Sigmoid colon (tissue), 7 donors: ENCODE results near the gene KYNU. TPM values are rescaled to one million over a fixed set of nuclear protein-coding genes. Genes with fewer than 3 reads are reported as not detected.

Experiments used
- DNase-seq: peaks from one replicate; pipeline ENCODE4 v3.0.0-alpha.2; 2019
- H3K27ac ChIP-seq, 4 donors: fragments of 200-600 bp; sonication (generic); one replicate each; pipeline ENCODE4 v1.5.1; 2016 to 2019; ENCODE audit warnings: mild to moderate bottlenecking in 1 of 4
- H3K27me3 ChIP-seq, 3 donors: fragments of 200-600 bp; sonication (generic); one replicate each; pipeline ENCODE4 v1.5.1; 2019; ENCODE audit warnings: mild to moderate bottlenecking in 1 of 3
- H3K36me3 ChIP-seq, 4 donors: fragments of 200-600 bp; sonication (generic); one replicate each; pipeline ENCODE4 v1.5.1; 2016 to 2019
- H3K4me1 ChIP-seq, 4 donors: fragments of 200-600 bp; sonication (generic); one replicate each; pipeline ENCODE4 v1.5.1; 2017 to 2019
- H3K4me3 ChIP-seq, 4 donors: fragments of 200-600 bp; sonication (generic); one replicate each; pipeline ENCODE4 v1.5.1; 2017 to 2019; ENCODE audit warnings: mild to moderate bottlenecking in 2 of 4, moderate library complexity in 1 of 4
- H3K9me3 ChIP-seq, 4 donors: fragments of 200-600 bp in 3 of 4; sonication (generic) in 3 of 4; one replicate each; pipeline versions ENCODE4 v1.5.1 to v1.6.1; 2013 to 2019
- CTCF ChIP-seq, 4 experiments: fragments of 450-650 bp in 3 of 4; fragments of 200-600 bp in 1 of 4; IDR thresholded peaks; one replicate each; pipeline ENCODE4 v1.5.1; 2016 to 2019; ENCODE audit warnings: antibody characterized with exemption in 4 of 4, mild to moderate bottlenecking in 3 of 4, moderate library complexity in 2 of 4
- EP300 ChIP-seq, 4 donors: sonication (generic); formaldehyde crosslinking; IDR thresholded peaks; one replicate each; pipeline ENCODE4 v1.6.1; 2017; ENCODE audit warnings: antibody characterized with exemption in 4 of 4
- POLR2A ChIP-seq, 2 donors: fragments of 450-650 bp; IDR thresholded peaks; one replicate each; pipeline ENCODE4 v1.6.1; 2016; ENCODE audit warnings: antibody characterized with exemption in 2 of 2, mild to moderate bottlenecking in 2 of 2, moderate library complexity in 2 of 2
- POLR2AphosphoS5 ChIP-seq, 4 donors: sonication (generic); formaldehyde crosslinking; IDR thresholded peaks; one replicate each; pipeline ENCODE4 v1.6.1; 2017; ENCODE audit warnings: antibody characterized with exemption in 4 of 4
- WGBS, 2 donors: extraction: QIAGEN DNeasy Blood & Tissue Kit; methylation state at CpG; one replicate each; pipeline ENCODE4 v1.1.7; 2013; 5-methylcytosine and 5-hydroxymethylcytosine counted together
- intact Hi-C: fragments of 100-400 bp; cut with DNase I; formaldehyde crosslinking; loops from one replicate; pipeline ENCODE4 v1.15.1; 2023
- polyA plus RNA-seq, 3 donors: library from polyadenylated mRNA; stranded (reverse); fragments of 200-250 nt; gene quantifications; one replicate each; pipeline ENCODE4 v1.2.3, GENCODE V29; 2013
- total RNA-seq, 4 donors: library from RNA; depleted of rRNA; stranded (reverse); fragments of >200 nt; gene quantifications; one replicate each; pipeline ENCODE4 v1.1.0, GENCODE V29; 2016
- donor health status: healthy with polysubstance abuse.
- donor health status: Bipolar disorder and iron deficiency.
- donor health status: healthy.

The KYNU gene
- total and polyA plus RNA-seq, 7 donors, result 1.1 to 4.6 (median 2.2) TPM

- Histone ChIP-seq H3K4me3 (no peak overlapping the region), H3K27ac (no peak overlapping the region), H3K4me1 (no peaks in the 10 kb centered on the region), H3K27me3 (no peaks in the 10 kb centered on the region), H3K36me3 (no peaks in the 10 kb centered on the region), H3K9me3 (no peaks in the 10 kb centered on the region)
- no peak for DNase-seq
- TF ChIP-seq CTCF (IDR thresholded peaks at IDR 0.05) (no peak), POLR2AphosphoS5 (IDR thresholded peaks at IDR 0.05) (no peak), POLR2A (IDR thresholded peaks at IDR 0.05) (no peak), EP300 (IDR thresholded peaks at IDR 0.05) (no peak)
- intact Hi-C loops, result no loop called here
Measured at GRCh38 chr2:142966284-142966683, 88.8 kb downstream of the KYNU start.

DNA sequence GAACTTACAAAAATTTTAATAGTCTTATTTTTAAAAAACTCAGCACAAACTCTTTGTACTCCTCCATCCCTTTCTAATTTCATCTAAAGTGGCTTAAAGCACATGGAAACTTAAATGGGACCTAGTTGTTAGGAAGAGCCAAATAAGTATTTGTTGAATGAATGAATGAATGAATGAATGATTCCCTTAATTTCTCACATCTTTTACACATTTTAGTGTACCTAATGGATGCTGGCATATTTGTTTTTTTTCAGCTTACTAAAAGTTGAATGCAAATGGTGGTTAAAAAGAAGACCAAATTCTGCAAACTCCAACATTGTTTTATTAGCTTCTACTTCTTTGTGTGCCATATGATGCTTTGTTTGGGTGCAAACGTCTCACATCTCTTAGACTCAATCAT, 89.6 kb downstream of the KYNU start:
- no peak overlapping the region for H3K4me3 ChIP-seq
- DNase-seq, result no peak
- TF ChIP-seq CTCF (IDR thresholded peaks at IDR 0.05), result no peak
- no peak for TF ChIP-seq POLR2AphosphoS5 (IDR thresholded peaks at IDR 0.05)
- no peak for TF ChIP-seq EP300 (IDR thresholded peaks at IDR 0.05)
- no peak for TF ChIP-seq POLR2A (IDR thresholded peaks at IDR 0.05)
- no peak overlapping the region for H3K27ac ChIP-seq
- intact Hi-C loops, result no loop called here
- H3K27me3 ChIP-seq, result no peaks in the 10 kb centered on the region
- H3K36me3 ChIP-seq, result no peaks in the 10 kb centered on the region
- no peaks in the 10 kb centered on the region for H3K4me1 ChIP-seq
- 26 to 65% methylated on average over 1 of the region's 1 CpG for WGBS, 2 donors
- no peaks in the 10 kb centered on the region for H3K9me3 ChIP-seq

DNA sequence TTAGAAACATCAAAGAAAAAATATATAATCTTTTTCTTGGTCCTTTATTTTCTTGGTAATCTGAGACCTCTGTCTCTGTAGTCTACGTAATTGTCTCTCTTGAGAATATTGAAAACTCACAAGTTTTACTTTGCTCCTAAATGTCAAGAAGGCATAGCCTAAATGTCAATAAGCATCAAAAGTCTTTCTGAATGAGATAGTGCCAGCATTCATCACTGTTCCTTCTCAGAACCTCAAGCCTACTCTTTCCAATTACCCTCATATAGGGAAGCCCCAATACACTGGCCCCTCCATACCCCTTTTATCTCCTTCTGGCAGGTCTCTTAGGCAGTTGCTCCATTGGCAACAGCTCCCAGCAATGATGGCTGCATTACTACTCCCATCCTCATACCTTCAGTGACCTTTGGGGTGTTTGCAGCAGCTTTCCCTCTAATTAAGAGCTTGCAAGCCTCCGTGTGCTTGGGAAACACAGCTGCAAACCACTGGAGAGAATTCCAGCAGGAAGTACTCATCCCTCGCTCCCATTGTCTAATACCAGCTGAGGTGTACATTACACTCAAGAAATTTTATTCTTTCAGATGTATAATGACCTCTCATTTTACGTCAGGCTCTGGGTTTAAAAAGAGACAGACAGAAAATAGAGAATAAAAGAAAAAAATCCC, 95.8 kb downstream of the KYNU start:
- TF ChIP-seq CTCF (IDR thresholded peaks at IDR 0.05) (no peak), POLR2AphosphoS5 (IDR thresholded peaks at IDR 0.05) (no peak), POLR2A (IDR thresholded peaks at IDR 0.05) (no peak), EP300 (IDR thresholded peaks at IDR 0.05) (no peak)

DNA sequence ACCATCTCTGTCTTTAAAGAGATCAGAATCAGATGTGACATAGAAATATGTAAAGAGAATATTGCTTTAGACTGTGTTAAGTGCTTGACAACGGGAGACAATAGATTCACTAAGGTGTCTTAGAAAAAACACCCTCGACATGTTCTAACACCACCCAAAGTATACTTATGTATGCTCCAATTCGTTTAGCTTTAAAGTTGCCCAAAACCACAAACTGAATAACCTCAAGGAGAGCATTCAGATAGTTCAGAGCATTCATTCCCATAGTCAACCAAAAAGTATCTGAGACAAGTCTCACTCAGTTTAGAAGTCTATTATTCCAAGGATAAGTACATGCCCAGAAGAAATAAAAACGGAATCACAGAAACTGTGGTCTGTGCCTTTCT, 96.4 kb downstream of the KYNU start:
- Histone ChIP-seq H3K9me3 (no peaks in the 10 kb centered on the region), H3K27ac (no peak overlapping the region), H3K27me3 (no peaks in the 10 kb centered on the region), H3K4me3 (no peak overlapping the region), H3K4me1 (no peaks in the 10 kb centered on the region), H3K36me3 (no peaks in the 10 kb centered on the region)
- no peak for DNase-seq
- 41 to 43% methylated on average over 4 of the region's 4 CpGs for WGBS, 2 donors
- intact Hi-C loops, result no loop called here
- TF ChIP-seq EP300 (IDR thresholded peaks at IDR 0.05) (no peak), POLR2A (IDR thresholded peaks at IDR 0.05) (no peak), CTCF (IDR thresholded peaks at IDR 0.05) (no peak), POLR2AphosphoS5 (IDR thresholded peaks at IDR 0.05) (no peak)

More for the DNA sequence above, 95.8 kb downstream of the KYNU start:
- intact Hi-C loops, result no loop called here
- Histone ChIP-seq H3K27me3 (no peaks in the 10 kb centered on the region), H3K9me3 (no peaks in the 10 kb centered on the region), H3K4me1 (no peaks in the 10 kb centered on the region), H3K36me3 (no peaks in the 10 kb centered on the region), H3K27ac (no peak overlapping the region), H3K4me3 (no peak overlapping the region)
- 85% methylated on average over 4 of the region's 4 CpGs for WGBS, 2 donors
- DNase-seq, result no peak
